Breast epithelium (tissue), 4 donors: Measurements from ENCODE around the gene SHFL. TPM values are rescaled to one million over a fixed set of nuclear protein-coding genes. Genes with fewer than 3 reads are reported as not detected.

ENCODE experiments used
- DNase-seq, 2 donors: peaks; one replicate each; pipeline ENCODE4 v3.0.0-alpha.2; 2019; ENCODE audit warnings: low spot score in 2 of 2
- H3K27ac ChIP-seq, 2 donors: fragments of 200-600 bp; sonication (generic) in 1 of 2; one replicate each; pipeline ENCODE4 v1.5.1; 2016 to 2019; ENCODE audit warnings: mild to moderate bottlenecking in 1 of 2
- H3K27me3 ChIP-seq, 2 donors: fragments of 200-600 bp; sonication (generic) in 1 of 2; one replicate each; pipeline versions ENCODE4 v1.5.1 to v1.6.0; 2017 to 2019; ENCODE audit warnings: control low read depth in 1 of 2, mild to moderate bottlenecking in 1 of 2
- H3K36me3 ChIP-seq: fragments of 200-600 bp; one replicate; pipeline ENCODE4 v1.5.1; 2019
- H3K4me1 ChIP-seq, 2 donors: fragments of 200-600 bp; sonication (generic); one replicate each; pipeline ENCODE4 v1.5.1; 2016 to 2019; ENCODE audit warnings: control low read depth in 1 of 2
- H3K4me3 ChIP-seq, 3 donors: fragments of 200-600 bp; sonication (generic); 1 replicate in 2 of 3; 2 replicates in 1 of 3; pipeline ENCODE4 v1.5.1; 2016 to 2019; ENCODE audit warnings: mild to moderate bottlenecking in 3 of 3, moderate library complexity in 2 of 3
- H3K9me3 ChIP-seq, 2 donors: fragments of 200-600 bp; sonication (generic) in 1 of 2; one replicate each; pipeline ENCODE4 v1.5.1; 2016 to 2019; ENCODE audit warnings: control low read depth in 1 of 2
- CTCF ChIP-seq, 3 donors: fragments of 450-650 bp; IDR thresholded peaks; one replicate each; pipeline ENCODE4 v1.5.1; 2016 to 2017; ENCODE audit warnings: antibody characterized with exemption in 3 of 3, mild to moderate bottlenecking in 3 of 3, moderate library complexity in 3 of 3
- POLR2A ChIP-seq: fragments of 450-650 bp; IDR thresholded peaks from one replicate; pipeline ENCODE4 v1.6.1; 2016; ENCODE audit warnings: antibody characterized with exemption, mild to moderate bottlenecking, moderate library complexity
- POLR2AphosphoS5 ChIP-seq, 3 donors: sonication (generic); formaldehyde crosslinking; IDR thresholded peaks; one replicate each; pipeline ENCODE4 v1.6.1; 2017; ENCODE audit warnings: antibody characterized with exemption in 3 of 3
- intact Hi-C: fragments of 100-400 bp; cut with DNase I; formaldehyde crosslinking; loops from one replicate; pipeline ENCODE4 v1.15.1; 2023; ENCODE audit warnings: low total_unique reads
- total RNA-seq, 3 donors: library from RNA; depleted of rRNA; stranded (reverse); fragments of >200 nt; gene quantifications; one replicate each; pipeline ENCODE4 v1.1.0, GENCODE V29; 2016

Gene SHFL
- total RNA-seq, 3 donors from 2014 or later: 26.4 to 47.6 (median 34.1) TPM

- no peak for DNase-seq
- Histone ChIP-seq H3K27me3 (no peaks in the 10 kb centered on the region), H3K4me3 (peak overlapping the region; percentile 93 to 98 (median 96)), H3K27ac (peak overlapping the region; percentile 90 to 91), H3K36me3 (no peaks in the 10 kb centered on the region), H3K9me3 (no peaks in the 10 kb centered on the region), H3K4me1 (no peaks in the 10 kb centered on the region)
- TF ChIP-seq POLR2AphosphoS5 (IDR thresholded peaks at IDR 0.05) (no peak), POLR2A (no peak), CTCF (IDR thresholded peaks at IDR 0.05) (no peak)
- intact Hi-C loops: no loop called here
These were observed 575 bp downstream of the SHFL start for GRCh38 chr19:10086591-10087192.

- Histone ChIP-seq H3K27me3 (no peaks in the 10 kb centered on the region), H3K9me3 (no peaks in the 10 kb centered on the region)
- intact Hi-C loops: no loop called here
These were observed 1.4 kb downstream of the SHFL start for GRCh38 chr19:10087296-10088061.

GRCh38 chr19:10088949-10089554 lies 2.9 kb downstream of the SHFL start:
- H3K27ac ChIP-seq: no peak overlapping the region
- no peaks in the 10 kb centered on the region for H3K4me1 ChIP-seq
- no peak overlapping the region for H3K4me3 ChIP-seq
- H3K9me3 ChIP-seq: no peaks in the 10 kb centered on the region
- intact Hi-C loops: no loop called here
- no peak for TF ChIP-seq CTCF (IDR thresholded peaks at IDR 0.05)
- TF ChIP-seq POLR2AphosphoS5 (IDR thresholded peaks at IDR 0.05): no peak
- no peak for TF ChIP-seq POLR2A
- H3K36me3 ChIP-seq: no peaks in the 10 kb centered on the region
- DNase-seq: no peak
- H3K27me3 ChIP-seq: no peaks in the 10 kb centered on the region

More at GRCh38 chr19:10087296-10088061, 1.4 kb downstream of the SHFL start:
- no peak for TF ChIP-seq CTCF (IDR thresholded peaks at IDR 0.05)
- no peak for TF ChIP-seq POLR2AphosphoS5 (IDR thresholded peaks at IDR 0.05)
- TF ChIP-seq POLR2A: no peak
- Histone ChIP-seq H3K36me3 (no peaks in the 10 kb centered on the region), H3K4me3 (peak overlapping the region in 2 of 3 donors; percentile 93 to 98), H3K27ac (peak overlapping the region; percentile 90 to 91), H3K4me1 (no peaks in the 10 kb centered on the region)
- DNase-seq: no peak

- intact Hi-C loops: no loop called here
- no peak for DNase-seq
- TF ChIP-seq POLR2AphosphoS5 (IDR thresholded peaks at IDR 0.05) (no peak), CTCF (IDR thresholded peaks at IDR 0.05) (no peak), POLR2A (no peak)
- Histone ChIP-seq H3K27me3 (no peaks in the 10 kb centered on the region), H3K4me1 (no peaks in the 10 kb centered on the region), H3K4me3 (no peak overlapping the region), H3K9me3 (no peaks in the 10 kb centered on the region), H3K36me3 (no peaks in the 10 kb centered on the region), H3K27ac (no peak overlapping the region)
These were observed 3.8 kb downstream of the SHFL start for GRCh38 chr19:10089801-10090375.

- Histone ChIP-seq H3K27me3 (no peaks in the 10 kb centered on the region), H3K4me1 (no peaks in the 10 kb centered on the region), H3K36me3 (no peaks in the 10 kb centered on the region), H3K27ac (no peak overlapping the region), H3K4me3 (no peak overlapping the region), H3K9me3 (no peaks in the 10 kb centered on the region)
- TF ChIP-seq POLR2AphosphoS5 (IDR thresholded peaks at IDR 0.05): no peak
- TF ChIP-seq CTCF (IDR thresholded peaks at IDR 0.05): no peak
- TF ChIP-seq POLR2A: no peak
- intact Hi-C loops: no loop called here
- DNase-seq: no peak
These were observed 5.2 kb downstream of the SHFL start for GRCh38 chr19:10091370-10091687.
